PC-9 (cell line): ENCODE measurements around the gene EIF4E.

Source experiments
- EZH2 ChIP-seq: fragments of 200-600 bp; sonication (generic); IDR thresholded peaks from 2 replicates; pipeline ENCODE4 v1.8.0; 2017; ENCODE audit warnings: antibody characterized with exemption, low read depth
- TF ChIP-seq, protein P1 (sequence below): fragments of 200-600 bp; sonication (generic); conservative IDR thresholded peaks from 2 replicates; pipeline ENCODE4 v1.6.1; 2017; ENCODE audit warnings: mixed run types, antibody characterized with exemption, mild to moderate bottlenecking, moderate library complexity

DNA sequence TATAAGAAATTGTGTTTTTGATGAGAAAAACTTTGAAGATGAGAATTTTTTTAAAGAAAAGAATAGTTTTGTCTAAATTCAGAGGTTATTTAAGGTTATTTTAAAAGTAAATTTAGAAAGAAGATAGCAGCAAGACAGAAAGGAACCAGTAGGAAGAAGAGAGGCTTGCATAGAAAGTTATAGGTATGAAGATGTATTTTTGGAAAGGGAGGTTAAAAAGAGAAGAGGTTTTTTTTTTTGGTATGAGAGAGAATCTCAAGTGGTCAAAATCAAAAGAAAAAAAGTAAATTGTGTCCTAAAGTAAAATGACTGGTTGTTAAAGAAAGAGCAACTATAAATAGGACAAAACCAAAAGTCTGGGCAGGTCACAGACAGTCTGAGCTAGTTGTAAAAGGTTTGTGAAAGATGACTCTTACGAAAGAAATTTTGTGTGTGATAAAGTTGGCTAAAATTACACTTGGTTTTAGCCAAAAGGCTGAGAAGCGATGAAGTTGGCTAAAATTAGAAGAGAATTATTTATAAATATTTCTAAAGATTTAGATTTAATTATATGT lies 16.4 kb upstream of the EIF4E start:
- TF ChIP-seq, protein P1, sequence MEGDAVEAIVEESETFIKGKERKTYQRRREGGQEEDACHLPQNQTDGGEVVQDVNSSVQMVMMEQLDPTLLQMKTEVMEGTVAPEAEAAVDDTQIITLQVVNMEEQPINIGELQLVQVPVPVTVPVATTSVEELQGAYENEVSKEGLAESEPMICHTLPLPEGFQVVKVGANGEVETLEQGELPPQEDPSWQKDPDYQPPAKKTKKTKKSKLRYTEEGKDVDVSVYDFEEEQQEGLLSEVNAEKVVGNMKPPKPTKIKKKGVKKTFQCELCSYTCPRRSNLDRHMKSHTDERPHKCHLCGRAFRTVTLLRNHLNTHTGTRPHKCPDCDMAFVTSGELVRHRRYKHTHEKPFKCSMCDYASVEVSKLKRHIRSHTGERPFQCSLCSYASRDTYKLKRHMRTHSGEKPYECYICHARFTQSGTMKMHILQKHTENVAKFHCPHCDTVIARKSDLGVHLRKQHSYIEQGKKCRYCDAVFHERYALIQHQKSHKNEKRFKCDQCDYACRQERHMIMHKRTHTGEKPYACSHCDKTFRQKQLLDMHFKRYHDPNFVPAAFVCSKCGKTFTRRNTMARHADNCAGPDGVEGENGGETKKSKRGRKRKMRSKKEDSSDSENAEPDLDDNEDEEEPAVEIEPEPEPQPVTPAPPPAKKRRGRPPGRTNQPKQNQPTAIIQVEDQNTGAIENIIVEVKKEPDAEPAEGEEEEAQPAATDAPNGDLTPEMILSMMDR = no peak
- no peak for TF ChIP-seq EZH2
